Esophagus squamous epithelium (tissue), 4 donors: ENCODE measurements around the gene TTLL3.

Experiments
- POLR2A ChIP-seq, 4 donors: fragments of 450-650 bp; IDR thresholded peaks; one replicate each; pipeline ENCODE4 v1.6.1; 2017; ENCODE audit warnings: antibody characterized with exemption in 4 of 4, mild to moderate bottlenecking in 4 of 4, moderate library complexity in 3 of 4
- TF ChIP-seq, protein P1 (sequence below), 6 experiments: fragments of 450-650 bp in 4 of 6; fragments of 200-600 bp in 2 of 6; sonication (generic) in 2 of 6; IDR thresholded peaks; one replicate each; pipeline ENCODE4 v1.5.1; 2016 to 2019; ENCODE audit warnings: antibody characterized with exemption in 6 of 6, mild to moderate bottlenecking in 4 of 6, moderate library complexity in 4 of 6

- TF ChIP-seq, protein P1, sequence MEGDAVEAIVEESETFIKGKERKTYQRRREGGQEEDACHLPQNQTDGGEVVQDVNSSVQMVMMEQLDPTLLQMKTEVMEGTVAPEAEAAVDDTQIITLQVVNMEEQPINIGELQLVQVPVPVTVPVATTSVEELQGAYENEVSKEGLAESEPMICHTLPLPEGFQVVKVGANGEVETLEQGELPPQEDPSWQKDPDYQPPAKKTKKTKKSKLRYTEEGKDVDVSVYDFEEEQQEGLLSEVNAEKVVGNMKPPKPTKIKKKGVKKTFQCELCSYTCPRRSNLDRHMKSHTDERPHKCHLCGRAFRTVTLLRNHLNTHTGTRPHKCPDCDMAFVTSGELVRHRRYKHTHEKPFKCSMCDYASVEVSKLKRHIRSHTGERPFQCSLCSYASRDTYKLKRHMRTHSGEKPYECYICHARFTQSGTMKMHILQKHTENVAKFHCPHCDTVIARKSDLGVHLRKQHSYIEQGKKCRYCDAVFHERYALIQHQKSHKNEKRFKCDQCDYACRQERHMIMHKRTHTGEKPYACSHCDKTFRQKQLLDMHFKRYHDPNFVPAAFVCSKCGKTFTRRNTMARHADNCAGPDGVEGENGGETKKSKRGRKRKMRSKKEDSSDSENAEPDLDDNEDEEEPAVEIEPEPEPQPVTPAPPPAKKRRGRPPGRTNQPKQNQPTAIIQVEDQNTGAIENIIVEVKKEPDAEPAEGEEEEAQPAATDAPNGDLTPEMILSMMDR (IDR thresholded peaks at IDR 0.05) = no peak
- TF ChIP-seq POLR2A (IDR thresholded peaks at IDR 0.05) = no peak
These were observed 49.5 kb downstream of the TTLL3 start for GRCh38 chr3:9859530-9860025.
